Measurements from ENCODE around the gene PARN.
"Not testable (repeated sequence)": the region's sequence is repeated elsewhere in the genome, so short reads cannot be mapped to it uniquely, and the experiment has no call there.

GRCh38 chr16:14400978-14401710, 228.9 kb downstream of the PARN start:
- not testable (repeated sequence) for TF ChIP-seq ZBTB17 (tag by site-specific recombination; IDR thresholded peaks at IDR 0.05); ZNF561 (tag by site-specific recombination; IDR thresholded peaks at IDR 0.05; ENCODE audit: borderline replicate concordance); ZNF239 (tag by site-specific recombination; IDR thresholded peaks at IDR 0.05); ZNF274 (IDR thresholded peaks at IDR 0.05; ENCODE audit: low read length); ZNF274 (tag by site-specific recombination; IDR thresholded peaks at IDR 0.05; ENCODE audit: borderline replicate concordance); CTCF (tag by site-specific recombination; IDR thresholded peaks at IDR 0.05); ZNF623 (tag by site-specific recombination; IDR thresholded peaks at IDR 0.05); KLF16 (tag by site-specific recombination; IDR thresholded peaks at IDR 0.05); ZNF704 (tag by site-specific recombination; IDR thresholded peaks at IDR 0.05)

Data from HEK293 (cell line).